DOHH2 (cell line): ENCODE results near the gene NKAIN2.

Experiments used
- EZH2phosphoT487 ChIP-seq: fragments of 200-600 bp; sonication (generic); IDR thresholded peaks from 2 replicates; pipeline ENCODE4 v1.6.1; 2017; ENCODE audit warnings: borderline replicate concordance, mild to moderate bottlenecking, antibody characterized with exemption, low read length, moderate library complexity, mixed read lengths
- TF ChIP-seq, protein P1 (sequence below): fragments of 200-600 bp; sonication (generic); IDR thresholded peaks from one replicate; pipeline ENCODE4 v1.5.1; 2014; ENCODE audit warnings: antibody characterized with exemption, mild to moderate bottlenecking, low read depth, low read length; ENCODE audit not compliant: poor library complexity, severe bottlenecking

DNA sequence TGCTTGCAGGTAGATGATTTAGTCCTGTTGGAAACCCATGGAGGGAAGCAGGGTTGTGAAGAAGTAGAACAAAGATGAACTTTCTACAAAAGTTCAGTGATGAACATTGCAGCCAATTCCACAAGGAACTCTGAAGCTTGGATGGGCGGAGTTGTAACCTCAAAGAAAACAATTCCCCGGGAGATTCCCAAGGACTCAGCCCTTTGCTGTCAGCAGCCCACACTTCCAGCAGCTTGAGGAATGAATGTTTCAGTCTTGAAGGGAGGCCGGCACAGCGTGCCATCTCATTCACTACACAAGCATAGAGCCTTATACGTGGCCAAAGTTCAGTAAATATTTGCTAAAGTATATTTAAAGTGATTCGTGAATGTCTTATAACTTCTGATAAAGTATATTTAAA lies 269.4 kb downstream of the NKAIN2 start:
- TF ChIP-seq, protein P1, sequence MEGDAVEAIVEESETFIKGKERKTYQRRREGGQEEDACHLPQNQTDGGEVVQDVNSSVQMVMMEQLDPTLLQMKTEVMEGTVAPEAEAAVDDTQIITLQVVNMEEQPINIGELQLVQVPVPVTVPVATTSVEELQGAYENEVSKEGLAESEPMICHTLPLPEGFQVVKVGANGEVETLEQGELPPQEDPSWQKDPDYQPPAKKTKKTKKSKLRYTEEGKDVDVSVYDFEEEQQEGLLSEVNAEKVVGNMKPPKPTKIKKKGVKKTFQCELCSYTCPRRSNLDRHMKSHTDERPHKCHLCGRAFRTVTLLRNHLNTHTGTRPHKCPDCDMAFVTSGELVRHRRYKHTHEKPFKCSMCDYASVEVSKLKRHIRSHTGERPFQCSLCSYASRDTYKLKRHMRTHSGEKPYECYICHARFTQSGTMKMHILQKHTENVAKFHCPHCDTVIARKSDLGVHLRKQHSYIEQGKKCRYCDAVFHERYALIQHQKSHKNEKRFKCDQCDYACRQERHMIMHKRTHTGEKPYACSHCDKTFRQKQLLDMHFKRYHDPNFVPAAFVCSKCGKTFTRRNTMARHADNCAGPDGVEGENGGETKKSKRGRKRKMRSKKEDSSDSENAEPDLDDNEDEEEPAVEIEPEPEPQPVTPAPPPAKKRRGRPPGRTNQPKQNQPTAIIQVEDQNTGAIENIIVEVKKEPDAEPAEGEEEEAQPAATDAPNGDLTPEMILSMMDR: no peak
- TF ChIP-seq EZH2phosphoT487: no peak
